Liver (tissue), 9 donors: ENCODE measurements around the gene CYBA. TPM values are rescaled to one million over a fixed set of nuclear protein-coding genes. Genes with fewer than 3 reads are reported as not detected.

Experiments
- DNase-seq: peaks from one replicate; pipeline ENCODE4 v3.0.0-alpha.2; 2017; ENCODE audit warnings: low spot score
- H3K27ac ChIP-seq, 2 donors: one replicate each; pipeline ENCODE4 v1.7.0; 2013; ENCODE audit warnings: inconsistent platforms in 2 of 2, low read length in 2 of 2, control low read depth in 1 of 2, low read depth in 1 of 2, mild to moderate bottlenecking in 1 of 2
- H3K27me3 ChIP-seq, 4 donors: one replicate each; pipeline versions ENCODE4 v1.6.1 to v1.7.0; 2013; ENCODE audit warnings: low read length in 3 of 4, inconsistent platforms in 1 of 4, mild to moderate bottlenecking in 1 of 4, moderate library complexity in 1 of 4; ENCODE audit not compliant: control insufficient read depth in 4 of 4, insufficient read depth in 4 of 4
- H3K36me3 ChIP-seq, 4 donors: one replicate each; pipeline versions ENCODE4 v1.6.1 to v1.7.0; 2013; ENCODE audit warnings: low read length in 3 of 4, mild to moderate bottlenecking in 3 of 4, low read depth in 1 of 4, moderate library complexity in 1 of 4; ENCODE audit not compliant: control insufficient read depth in 4 of 4, insufficient read depth in 3 of 4
- H3K4me1 ChIP-seq, 4 donors: one replicate each; pipeline versions ENCODE4 v1.6.1 to v1.7.0; 2013; ENCODE audit warnings: low read length in 3 of 4, mild to moderate bottlenecking in 3 of 4, moderate library complexity in 1 of 4; ENCODE audit not compliant: control insufficient read depth in 4 of 4, insufficient read depth in 4 of 4
- H3K4me3 ChIP-seq, 3 donors: one replicate each; pipeline versions ENCODE4 v1.6.1 to v1.7.0; 2013; ENCODE audit warnings: low read length in 3 of 3, control low read depth in 1 of 3, low read depth in 1 of 3, mild to moderate bottlenecking in 1 of 3
- H3K9ac ChIP-seq, 2 donors: one replicate each; pipeline ENCODE4 v1.7.0; 2013; ENCODE audit warnings: low read length in 2 of 2, mild to moderate bottlenecking in 2 of 2, moderate library complexity in 2 of 2, control low read depth in 1 of 2, low read depth in 1 of 2
- H3K9me3 ChIP-seq, 4 donors: one replicate each; pipeline versions ENCODE4 v1.6.1 to v1.7.0; 2013; ENCODE audit warnings: low read length in 3 of 4; ENCODE audit not compliant: control insufficient read depth in 4 of 4
- ATF3 ChIP-seq: IDR thresholded peaks from 2 replicates; pipeline ENCODE4 v1.6.1; 2016; ENCODE audit warnings: antibody characterized with exemption
- EGR1 ChIP-seq, 2 donors: IDR thresholded peaks; 2 replicates each; pipeline ENCODE4 v1.6.1; 2016 to 2018; ENCODE audit warnings: antibody characterized with exemption in 2 of 2, low read depth in 2 of 2
- FOXA1 ChIP-seq: IDR thresholded peaks from 2 replicates; pipeline ENCODE4 v1.6.1; 2016; ENCODE audit warnings: antibody characterized with exemption
- FOXA2 ChIP-seq: IDR thresholded peaks from 2 replicates; pipeline ENCODE4 v1.6.1; 2016; ENCODE audit warnings: antibody characterized with exemption
- GABPA ChIP-seq, 2 donors: IDR thresholded peaks in 1 of 2; conservative IDR thresholded peaks in 1 of 2; 2 replicates each; pipeline ENCODE4 v1.6.1; 2016; ENCODE audit warnings: antibody characterized with exemption in 2 of 2, mild to moderate bottlenecking in 1 of 2, moderate library complexity in 1 of 2
- HNF4A ChIP-seq, 2 donors: conservative IDR thresholded peaks; 2 replicates each; pipeline ENCODE4 v1.6.1; 2016; ENCODE audit warnings: antibody characterized with exemption in 2 of 2, mild to moderate bottlenecking in 2 of 2
- HNF4G ChIP-seq: IDR thresholded peaks from 2 replicates; pipeline ENCODE4 v1.6.1; 2016; ENCODE audit warnings: antibody characterized with exemption
- JUND ChIP-seq, 2 donors: IDR thresholded peaks; 2 replicates each; pipeline ENCODE4 v1.6.1; 2016; ENCODE audit warnings: antibody characterized with exemption in 2 of 2
- NR2F2 ChIP-seq: IDR thresholded peaks from 2 replicates; pipeline ENCODE4 v1.6.1; 2016; ENCODE audit warnings: antibody characterized with exemption
- RAD21 ChIP-seq, 2 donors: IDR thresholded peaks; 2 replicates each; pipeline ENCODE4 v1.6.1; 2016; ENCODE audit warnings: antibody characterized with exemption in 2 of 2, mild to moderate bottlenecking in 2 of 2
- RXRA ChIP-seq, 2 donors: IDR thresholded peaks; 2 replicates each; pipeline ENCODE4 v1.6.1; 2017 to 2018; ENCODE audit warnings: antibody characterized with exemption in 2 of 2, mild to moderate bottlenecking in 1 of 2
- SP1 ChIP-seq: IDR thresholded peaks from 2 replicates; pipeline ENCODE4 v1.6.1; 2018; ENCODE audit warnings: antibody characterized with exemption, mild to moderate bottlenecking
- TAF1 ChIP-seq: conservative IDR thresholded peaks from 2 replicates; pipeline ENCODE4 v1.6.1; 2016; ENCODE audit warnings: antibody characterized with exemption, mild to moderate bottlenecking
- YY1 ChIP-seq: IDR thresholded peaks from 2 replicates; pipeline ENCODE4 v1.6.1; 2016; ENCODE audit warnings: antibody characterized with exemption, mild to moderate bottlenecking
- ZBTB33 ChIP-seq: IDR thresholded peaks from 2 replicates; pipeline ENCODE4 v1.6.1; 2016; ENCODE audit warnings: antibody characterized with exemption
- WGBS: extraction: QIAGEN DNeasy Blood & Tissue Kit; methylation state at CpG from one replicate; pipeline ENCODE4 v1.1.7; 2013; 5-methylcytosine and 5-hydroxymethylcytosine counted together
- polyA plus RNA-seq, 2 donors: library from polyadenylated mRNA; stranded (reverse) in 1 of 2; unstranded in 1 of 2; fragments of 200-250 nt in 1 of 2; fragments of >200 nt in 1 of 2; fragmentation: Nextera tagmentation in 1 of 2; extraction: Ambion mirVana in 1 of 2; gene quantifications; one replicate each; pipeline versions ENCODE4 v1.2.1 to v1.2.3, GENCODE V29; 2013 to 2015
- total RNA-seq, 2 donors: library from RNA; depleted of rRNA; stranded (reverse); fragments of >200 nt; gene quantifications; one replicate each; pipeline ENCODE4 v1.2.3, GENCODE V29; 2014
- TF ChIP-seq, protein P1 (sequence below): fragments of 150-350 bp; IDR thresholded peaks from 2 replicates; pipeline ENCODE4 v1.5.1; 2017; ENCODE audit warnings: improper control_type of control experiment, low read depth, low read length; ENCODE audit not compliant: missing input control
- TF ChIP-seq, protein P2 (sequence below): IDR thresholded peaks from 2 replicates; pipeline ENCODE4 v1.6.1; 2016; ENCODE audit warnings: antibody characterized with exemption, mild to moderate bottlenecking
- TF ChIP-seq, protein P3 (sequence below): IDR thresholded peaks from 2 replicates; pipeline ENCODE4 v1.6.1; 2016; ENCODE audit warnings: antibody characterized with exemption
- donor health status: healthy.
- donor health status: healthy.
- donor health status: healthy.
- donor health status: healthy.
- donor health status: healthy.

Gene CYBA
- total and polyA plus RNA-seq, 4 donors = 39.0 to 217 (median 52.6) TPM

GRCh38 chr16:88691129-88691813 lies 40.4 kb upstream of the CYBA start:
- no peak overlapping the region for H3K4me3 ChIP-seq
- H3K9ac ChIP-seq = no peak overlapping the region
- no peaks in the 10 kb centered on the region for H3K27me3 ChIP-seq
- H3K27ac ChIP-seq = no peak overlapping the region
- peaks cover 0 to 17% (median 7%) of the 10 kb centered on the region in 4 donors for H3K4me1 ChIP-seq
- no peaks in the 10 kb centered on the region for H3K36me3 ChIP-seq
- WGBS = 91% methylated on average over 33 of the region's 33 CpGs
- no peaks in the 10 kb centered on the region for H3K9me3 ChIP-seq
- TF ChIP-seq TAF1 (no peak), ZBTB33 (no peak), NR2F2 (no peak), RAD21 (IDR thresholded peaks at IDR 0.05) (no peak), GABPA (IDR thresholded peaks at IDR 0.05 in 1 of 2, conservative IDR thresholded peaks at IDR 0.05 in 1 of 2) (no peak), FOXA2 (no peak), RXRA (IDR thresholded peaks at IDR 0.05) (no peak), FOXA1 (no peak), HNF4G (no peak), ATF3 (no peak), JUND (IDR thresholded peaks at IDR 0.05) (no peak), SP1 (no peak), HNF4A (conservative IDR thresholded peaks at IDR 0.05) (no peak), YY1 (no peak), EGR1 (IDR thresholded peaks at IDR 0.05; ENCODE audit: low read depth in 2 of 2) (no peak)
- TF ChIP-seq, protein P1, sequence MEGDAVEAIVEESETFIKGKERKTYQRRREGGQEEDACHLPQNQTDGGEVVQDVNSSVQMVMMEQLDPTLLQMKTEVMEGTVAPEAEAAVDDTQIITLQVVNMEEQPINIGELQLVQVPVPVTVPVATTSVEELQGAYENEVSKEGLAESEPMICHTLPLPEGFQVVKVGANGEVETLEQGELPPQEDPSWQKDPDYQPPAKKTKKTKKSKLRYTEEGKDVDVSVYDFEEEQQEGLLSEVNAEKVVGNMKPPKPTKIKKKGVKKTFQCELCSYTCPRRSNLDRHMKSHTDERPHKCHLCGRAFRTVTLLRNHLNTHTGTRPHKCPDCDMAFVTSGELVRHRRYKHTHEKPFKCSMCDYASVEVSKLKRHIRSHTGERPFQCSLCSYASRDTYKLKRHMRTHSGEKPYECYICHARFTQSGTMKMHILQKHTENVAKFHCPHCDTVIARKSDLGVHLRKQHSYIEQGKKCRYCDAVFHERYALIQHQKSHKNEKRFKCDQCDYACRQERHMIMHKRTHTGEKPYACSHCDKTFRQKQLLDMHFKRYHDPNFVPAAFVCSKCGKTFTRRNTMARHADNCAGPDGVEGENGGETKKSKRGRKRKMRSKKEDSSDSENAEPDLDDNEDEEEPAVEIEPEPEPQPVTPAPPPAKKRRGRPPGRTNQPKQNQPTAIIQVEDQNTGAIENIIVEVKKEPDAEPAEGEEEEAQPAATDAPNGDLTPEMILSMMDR = no peak
- TF ChIP-seq, protein P2, sequence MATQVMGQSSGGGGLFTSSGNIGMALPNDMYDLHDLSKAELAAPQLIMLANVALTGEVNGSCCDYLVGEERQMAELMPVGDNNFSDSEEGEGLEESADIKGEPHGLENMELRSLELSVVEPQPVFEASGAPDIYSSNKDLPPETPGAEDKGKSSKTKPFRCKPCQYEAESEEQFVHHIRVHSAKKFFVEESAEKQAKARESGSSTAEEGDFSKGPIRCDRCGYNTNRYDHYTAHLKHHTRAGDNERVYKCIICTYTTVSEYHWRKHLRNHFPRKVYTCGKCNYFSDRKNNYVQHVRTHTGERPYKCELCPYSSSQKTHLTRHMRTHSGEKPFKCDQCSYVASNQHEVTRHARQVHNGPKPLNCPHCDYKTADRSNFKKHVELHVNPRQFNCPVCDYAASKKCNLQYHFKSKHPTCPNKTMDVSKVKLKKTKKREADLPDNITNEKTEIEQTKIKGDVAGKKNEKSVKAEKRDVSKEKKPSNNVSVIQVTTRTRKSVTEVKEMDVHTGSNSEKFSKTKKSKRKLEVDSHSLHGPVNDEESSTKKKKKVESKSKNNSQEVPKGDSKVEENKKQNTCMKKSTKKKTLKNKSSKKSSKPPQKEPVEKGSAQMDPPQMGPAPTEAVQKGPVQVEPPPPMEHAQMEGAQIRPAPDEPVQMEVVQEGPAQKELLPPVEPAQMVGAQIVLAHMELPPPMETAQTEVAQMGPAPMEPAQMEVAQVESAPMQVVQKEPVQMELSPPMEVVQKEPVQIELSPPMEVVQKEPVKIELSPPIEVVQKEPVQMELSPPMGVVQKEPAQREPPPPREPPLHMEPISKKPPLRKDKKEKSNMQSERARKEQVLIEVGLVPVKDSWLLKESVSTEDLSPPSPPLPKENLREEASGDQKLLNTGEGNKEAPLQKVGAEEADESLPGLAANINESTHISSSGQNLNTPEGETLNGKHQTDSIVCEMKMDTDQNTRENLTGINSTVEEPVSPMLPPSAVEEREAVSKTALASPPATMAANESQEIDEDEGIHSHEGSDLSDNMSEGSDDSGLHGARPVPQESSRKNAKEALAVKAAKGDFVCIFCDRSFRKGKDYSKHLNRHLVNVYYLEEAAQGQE = no peak
- TF ChIP-seq, protein P3, sequence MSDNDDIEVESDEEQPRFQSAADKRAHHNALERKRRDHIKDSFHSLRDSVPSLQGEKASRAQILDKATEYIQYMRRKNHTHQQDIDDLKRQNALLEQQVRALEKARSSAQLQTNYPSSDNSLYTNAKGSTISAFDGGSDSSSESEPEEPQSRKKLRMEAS = no peak
- DNase-seq = no peak
